GM12878 (cell line): ENCODE data around the gene RPS6KA2. TPM values are rescaled to one million over a fixed set of nuclear protein-coding genes. Genes with fewer than 3 reads are reported as not detected.

ENCODE experiments used
- ATAC-seq: fragments of 200-7000 bp; cut with Tn5 transposase; 3 replicates; pipeline ENCODE4 v1.9.1; 2020; ENCODE audit warnings: mild to moderate bottlenecking, moderate library complexity
- BruUV-seq: library from RNA; stranded (reverse); fragments of 400-500 nt; replicated peaks from 2 replicates; lab custom pipeline; 2021; lab: Mats Ljungman, UMichigan
- CTCF ChIA-PET: fragments of 300-600 bp; sonication (Branson Sonifier 250); formaldehyde crosslinking; extraction: SDS; loops from one replicate; lab custom pipeline; 2021; ENCODE audit warnings: inconsistent platforms; lab: Yijun Ruan, JAX
- POLR2A ChIA-PET: fragments of 350-600 bp; formaldehyde crosslinking; extraction: SDS; loops from one replicate; lab custom pipeline; 2021; ENCODE audit warnings: inconsistent platforms; lab: Charles Lee
- RAD21 ChIA-PET: fragments of 300-600 bp; sonication (Branson Sonifier 250); formaldehyde crosslinking; loops from one replicate; lab custom pipeline; 2023; ENCODE audit warnings: antibody characterized with exemption; ENCODE audit not compliant: unreplicated experiment; lab: Charles Lee
- SMC1A ChIA-PET: fragments of 300-600 bp; sonication (Branson Sonifier 250); formaldehyde crosslinking; loops from one replicate; lab custom pipeline; 2023; ENCODE audit not compliant: unreplicated experiment, uncharacterized antibody; lab: Charles Lee
- DNase-seq: peaks from one replicate; pipeline ENCODE4 v3.0.0-alpha.2; 2011; ENCODE audit warnings: low read depth, low spot score
- FAIRE-seq: peaks from 3 replicates; lab custom pipeline; 2011; peaks lifted over from hg19 to GRCh38; lab: Jason Lieb, UNC
- H2AFZ ChIP-seq: 2 replicates; pipeline ENCODE4 v1.6.0; 2011; ENCODE audit warnings: low read depth, low read length, control low read depth; ENCODE audit not compliant: control insufficient read depth
- H3K27ac ChIP-seq: 2 replicates; pipeline ENCODE4 v1.5.1; 2011; ENCODE audit warnings: control low read depth; ENCODE audit not compliant: control insufficient read depth, insufficient read depth
- H3K27me3 ChIP-seq, 2 experiments: replicated peaks in 1 of 2; 2 replicates each; pipeline versions ENCODE4 v1.6.0 to v1.6.1; 2011; ENCODE audit warnings: low read length in 1 of 2; ENCODE audit not compliant: control insufficient read depth in 2 of 2, insufficient read depth in 2 of 2
- H3K36me3 ChIP-seq, 2 experiments: 2 replicates each; pipeline ENCODE4 v1.5.1; 2011; ENCODE audit warnings: low read length in 1 of 2; ENCODE audit not compliant: control insufficient read depth in 2 of 2, insufficient read depth in 2 of 2
- H3K4me1 ChIP-seq: 2 replicates; pipeline ENCODE4 v1.6.1; 2011; ENCODE audit warnings: mild to moderate bottlenecking, low read length, moderate library complexity, mixed read lengths; ENCODE audit not compliant: control insufficient read depth, insufficient read depth
- H3K4me2 ChIP-seq: 2 replicates; pipeline ENCODE4 v1.6.0; 2011; ENCODE audit warnings: control low read depth; ENCODE audit not compliant: control insufficient read depth, insufficient read depth
- H3K4me3 ChIP-seq: fragments of 200-600 bp; sonication (generic); 2 replicates; pipeline ENCODE4 v1.5.1; 2016
- H3K79me2 ChIP-seq: 2 replicates; pipeline ENCODE4 v1.6.0; 2011; ENCODE audit warnings: low read length; ENCODE audit not compliant: control insufficient read depth, insufficient read depth
- H3K9ac ChIP-seq: 2 replicates; pipeline ENCODE4 v1.8.0; 2011; ENCODE audit warnings: low read length, control low read depth, mixed read lengths; ENCODE audit not compliant: control insufficient read depth, insufficient read depth
- H3K9me3 ChIP-seq: replicated peaks from 3 replicates; pipeline ENCODE4 v1.5.1; 2011; ENCODE audit warnings: mild to moderate bottlenecking, low read length; ENCODE audit not compliant: control insufficient read depth, insufficient read depth
- H4K20me1 ChIP-seq: 2 replicates; pipeline ENCODE4 v1.6.0; 2011; ENCODE audit not compliant: control insufficient read depth, insufficient read depth
- BCL11A ChIP-seq: IDR thresholded peaks from 2 replicates; pipeline ENCODE4 v1.6.1; 2011; ENCODE audit warnings: low read depth, low read length
- CBFB ChIP-seq: IDR thresholded peaks from 2 replicates; pipeline ENCODE4 v1.6.1; 2016; ENCODE audit warnings: antibody characterized with exemption, low read depth
- CEBPB ChIP-seq, 2 experiments: fragments of 150-350 bp in 1 of 2; IDR thresholded peaks; 2 replicates each; pipeline ENCODE4 v1.6.1; 2012 to 2014; ENCODE audit warnings: low read depth in 2 of 2, low read length in 2 of 2, borderline replicate concordance in 1 of 2, inconsistent platforms in 1 of 2
- SMARCA5 ChIP-seq: fragments of 450-650 bp; IDR thresholded peaks from 2 replicates; pipeline ENCODE4 v1.6.1; 2017; ENCODE audit warnings: mild to moderate bottlenecking
- ZNF274 ChIP-seq: IDR thresholded peaks from one replicate; pipeline ENCODE4 v1.8.0; 2011; ENCODE audit not compliant: insufficient read length, insufficient read depth
- WGBS: methylation state at CpG from one replicate; pipeline ENCODE4 v1.1.6; 2016; ENCODE audit warnings: low lambda C conversion rate; ENCODE audit not compliant: insufficient replicate concordance, insufficient coverage; ENCODE audit errors: missing lambda C conversion rate; 5-methylcytosine and 5-hydroxymethylcytosine counted together
- in situ Hi-C: fragments of 300-500 bp; cut with MboI; formaldehyde crosslinking; loops from 9 replicates; pipeline ENCODE4 v1.14.3; 2018; ENCODE audit warnings: mixed read lengths
- intact Hi-C: fragments of 100-400 bp; cut with micrococcal nuclease; formaldehyde crosslinking; loops from one replicate; pipeline ENCODE4 v1.14.2; 2022; ENCODE audit not compliant: unreplicated experiment
- polyA plus RNA-seq, 11 experiments: library from polyadenylated mRNA; depleted of rRNA in 4 of 11; unstranded in 6 of 11; stranded (reverse) in 5 of 11; fragments of >200 nt; fragmentation: Nextera tagmentation in 4 of 11; fragmentation: Illumina TruSeq in 1 of 11; extraction: Ambion mirVana in 4 of 11; extraction: Trizol in 1 of 11; gene quantifications; 1 replicate in 1 of 11; 2 replicates in 10 of 11; pipeline versions ENCODE4 v1.2.1 to v1.2.3, GENCODE V29; 2011 to 2016; ENCODE audit warnings: inconsistent platforms in 2 of 11, missing spikeins in 2 of 11, low read depth in 1 of 11
- total RNA-seq, 4 experiments: library from RNA; depleted of rRNA in 3 of 4; stranded (reverse); fragments of >200 nt in 3 of 4; fragmentation: Illumina TruSeq in 1 of 4; extraction: Trizol in 1 of 4; gene quantifications; 2 replicates each; pipeline versions ENCODE4 v1.2.1 to v1.2.3, GENCODE V29; 2013 to 2021
- TF ChIP-seq, protein P1 (sequence below): IDR thresholded peaks from 2 replicates; pipeline ENCODE4 v1.6.1; 2012; ENCODE audit warnings: improper control_type of control experiment, low read depth, low read length; ENCODE audit not compliant: insufficient replicate concordance

Gene RPS6KA2
- total and polyA plus RNA-seq, 10 of the 15 experiments (the other 5 are each of a cell fraction or from before 2014, with no cell fraction given), result 0.02 to 1.0 (median 0.22) TPM; not detected in 1

DNA sequence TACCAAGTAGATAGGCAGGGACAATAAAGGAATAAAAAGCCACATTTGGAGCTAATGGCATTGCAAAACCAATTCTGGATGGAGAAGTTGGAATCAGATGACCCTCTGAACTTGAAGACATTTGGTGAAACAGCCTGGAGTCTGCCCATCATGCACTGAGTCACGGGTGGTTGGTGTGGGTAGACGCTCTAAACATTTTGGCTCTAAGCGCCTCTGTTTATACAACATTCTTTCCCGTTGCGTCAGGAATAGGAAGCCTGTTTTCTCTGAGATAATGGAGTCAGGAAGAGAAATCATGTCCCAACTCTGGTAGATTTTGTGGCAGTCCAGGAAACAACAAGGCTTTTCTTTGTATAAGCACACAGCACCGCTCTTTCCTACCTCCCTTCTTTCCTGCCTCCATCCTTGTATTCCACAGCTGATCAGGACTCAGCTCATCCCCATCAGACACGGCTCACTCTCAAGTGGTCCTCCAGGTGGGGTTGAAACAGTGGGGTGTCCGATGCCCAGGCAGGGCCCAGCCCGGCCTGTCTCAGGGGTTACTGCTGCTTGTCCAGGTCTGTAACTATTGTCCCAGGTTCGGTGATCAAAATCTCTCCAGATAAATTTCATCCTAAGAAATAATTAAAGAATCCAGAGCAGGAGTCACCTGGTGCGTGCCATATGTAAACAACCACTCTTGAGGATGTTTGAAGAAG is 28.5 kb downstream of the RPS6KA2 start:
- no peaks in the 10 kb centered on the region for H3K36me3 ChIP-seq
- no peaks in the 10 kb centered on the region; the same call in 1 of the 3 replicates for H3K9me3 ChIP-seq
- intact Hi-C loops, result no loop called here
- no peak overlapping the region for H3K4me3 ChIP-seq
- ChIA-PET RAD21 (no interaction called here), POLR2A (no interaction called here), CTCF (no interaction called here), SMC1A (no interaction called here)
- no peak overlapping the region for H3K27ac ChIP-seq
- no peak overlapping the region for H2AFZ ChIP-seq
- FAIRE-seq (no peak), DNase-seq (no peak), ATAC-seq (no peak)
- no peaks in the 10 kb centered on the region for H3K27me3 ChIP-seq
- H3K9ac ChIP-seq, result no peak overlapping the region
- TF ChIP-seq CEBPB (IDR thresholded peaks at IDR 0.05; ENCODE audit: borderline replicate concordance in 1 of 2, low read depth in 2 of 2, low read length in 2 of 2) (no peak), SMARCA5 (no peak), BCL11A (no peak), ZNF274 (no peak), CBFB (no peak)
- TF ChIP-seq, protein P1, sequence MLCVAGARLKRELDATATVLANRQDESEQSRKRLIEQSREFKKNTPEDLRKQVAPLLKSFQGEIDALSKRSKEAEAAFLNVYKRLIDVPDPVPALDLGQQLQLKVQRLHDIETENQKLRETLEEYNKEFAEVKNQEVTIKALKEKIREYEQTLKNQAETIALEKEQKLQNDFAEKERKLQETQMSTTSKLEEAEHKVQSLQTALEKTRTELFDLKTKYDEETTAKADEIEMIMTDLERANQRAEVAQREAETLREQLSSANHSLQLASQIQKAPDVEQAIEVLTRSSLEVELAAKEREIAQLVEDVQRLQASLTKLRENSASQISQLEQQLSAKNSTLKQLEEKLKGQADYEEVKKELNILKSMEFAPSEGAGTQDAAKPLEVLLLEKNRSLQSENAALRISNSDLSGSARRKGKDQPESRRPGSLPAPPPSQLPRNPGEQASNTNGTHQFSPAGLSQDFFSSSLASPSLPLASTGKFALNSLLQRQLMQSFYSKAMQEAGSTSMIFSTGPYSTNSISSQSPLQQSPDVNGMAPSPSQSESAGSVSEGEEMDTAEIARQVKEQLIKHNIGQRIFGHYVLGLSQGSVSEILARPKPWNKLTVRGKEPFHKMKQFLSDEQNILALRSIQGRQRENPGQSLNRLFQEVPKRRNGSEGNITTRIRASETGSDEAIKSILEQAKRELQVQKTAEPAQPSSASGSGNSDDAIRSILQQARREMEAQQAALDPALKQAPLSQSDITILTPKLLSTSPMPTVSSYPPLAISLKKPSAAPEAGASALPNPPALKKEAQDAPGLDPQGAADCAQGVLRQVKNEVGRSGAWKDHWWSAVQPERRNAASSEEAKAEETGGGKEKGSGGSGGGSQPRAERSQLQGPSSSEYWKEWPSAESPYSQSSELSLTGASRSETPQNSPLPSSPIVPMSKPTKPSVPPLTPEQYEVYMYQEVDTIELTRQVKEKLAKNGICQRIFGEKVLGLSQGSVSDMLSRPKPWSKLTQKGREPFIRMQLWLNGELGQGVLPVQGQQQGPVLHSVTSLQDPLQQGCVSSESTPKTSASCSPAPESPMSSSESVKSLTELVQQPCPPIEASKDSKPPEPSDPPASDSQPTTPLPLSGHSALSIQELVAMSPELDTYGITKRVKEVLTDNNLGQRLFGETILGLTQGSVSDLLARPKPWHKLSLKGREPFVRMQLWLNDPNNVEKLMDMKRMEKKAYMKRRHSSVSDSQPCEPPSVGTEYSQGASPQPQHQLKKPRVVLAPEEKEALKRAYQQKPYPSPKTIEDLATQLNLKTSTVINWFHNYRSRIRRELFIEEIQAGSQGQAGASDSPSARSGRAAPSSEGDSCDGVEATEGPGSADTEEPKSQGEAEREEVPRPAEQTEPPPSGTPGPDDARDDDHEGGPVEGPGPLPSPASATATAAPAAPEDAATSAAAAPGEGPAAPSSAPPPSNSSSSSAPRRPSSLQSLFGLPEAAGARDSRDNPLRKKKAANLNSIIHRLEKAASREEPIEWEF, result no peak
- H3K79me2 ChIP-seq, result no peaks in the 10 kb centered on the region
- 66% methylated on average over 11 of the region's 11 CpGs for WGBS
- in situ Hi-C loops, result no loop called here
- H4K20me1 ChIP-seq, result no peaks in the 10 kb centered on the region
- BruUV-seq, result no TSS peak
- no peaks in the 10 kb centered on the region for H3K4me1 ChIP-seq
- no peak overlapping the region for H3K4me2 ChIP-seq
